Tibial nerve (tissue), 4 donors: ENCODE measurements around the gene MAGEB17.

ENCODE experiments used
- CTCF ChIP-seq, 5 experiments: fragments of 200-600 bp in 3 of 5; fragments of 450-650 bp in 2 of 5; sonication (generic) in 3 of 5; IDR thresholded peaks; one replicate each; pipeline ENCODE4 v1.5.1; 2016 to 2019; ENCODE audit warnings: antibody characterized with exemption in 5 of 5, mild to moderate bottlenecking in 3 of 5, moderate library complexity in 2 of 5
- EP300 ChIP-seq, 2 donors: sonication (generic); formaldehyde crosslinking; IDR thresholded peaks; one replicate each; pipeline ENCODE4 v1.6.1; 2017; ENCODE audit warnings: antibody characterized with exemption in 2 of 2, mild to moderate bottlenecking in 1 of 2
- POLR2A ChIP-seq, 2 donors: fragments of 450-650 bp; IDR thresholded peaks; one replicate each; pipeline ENCODE4 v1.6.1; 2017; ENCODE audit warnings: antibody characterized with exemption in 2 of 2, mild to moderate bottlenecking in 2 of 2, moderate library complexity in 2 of 2

- TF ChIP-seq CTCF (IDR thresholded peaks at IDR 0.05) (no peak), EP300 (IDR thresholded peaks at IDR 0.05) (no peak), POLR2A (IDR thresholded peaks at IDR 0.05) (no peak)
Measured at GRCh38 chrX:16119353-16120220, 47.7 kb upstream of the MAGEB17 start.
